Neural cell (in vitro differentiated cells): ENCODE data around the gene COG4. TPM values are rescaled to one million over a fixed set of nuclear protein-coding genes. Genes with fewer than 3 reads are reported as not detected.
A peak's percentile ranks its signal among the peaks of the same experiment; 100 is the strongest.
"Not testable (repeated sequence)": the region's sequence is repeated elsewhere in the genome, so short reads cannot be mapped to it uniquely, and the experiment has no call there.

ENCODE experiments used
- H2AFZ ChIP-seq: fragments of 200-600, 300-800 bp; sonication (generic), shearing (Covaris generic); 2 replicates; pipeline ENCODE4 v1.6.0; 2014; ENCODE audit warnings: low read depth, mild to moderate bottlenecking, antibody characterized with exemption, low read length, moderate library complexity
- H3F3A ChIP-seq: fragments of 200-600 bp; shearing (Covaris generic); 2 replicates; pipeline ENCODE4 v1.6.1; 2016; ENCODE audit warnings: mild to moderate bottlenecking, moderate library complexity, mixed read lengths, antibody characterized with exemption, low read length; ENCODE audit not compliant: insufficient read depth, poor library complexity, severe bottlenecking
- H3K27ac ChIP-seq: fragments of 200-600, 300-800 bp; sonication (generic), shearing (Covaris generic); 2 replicates; pipeline ENCODE4 v1.5.1; 2014; ENCODE audit warnings: mild to moderate bottlenecking, low read length, moderate library complexity
- H3K27me3 ChIP-seq: fragments of 300-800, 200-600 bp; sonication (generic), shearing (Covaris generic); 2 replicates; pipeline ENCODE4 v1.6.0; 2014; ENCODE audit warnings: mild to moderate bottlenecking, low read depth, low read length, moderate library complexity; ENCODE audit not compliant: insufficient read depth
- H3K36me3 ChIP-seq: fragments of 300-800, 200-600 bp; sonication (generic), shearing (Covaris generic); 2 replicates; pipeline ENCODE4 v1.5.1; 2014; ENCODE audit warnings: mild to moderate bottlenecking, antibody characterized with exemption, low read length, moderate library complexity; ENCODE audit not compliant: insufficient read depth
- H3K4me2 ChIP-seq: fragments of 300-800, 200-600 bp; sonication (generic), shearing (Covaris generic); 2 replicates; pipeline ENCODE4 v1.6.0; 2014; ENCODE audit warnings: mild to moderate bottlenecking, low read length
- H3K4me3 ChIP-seq: fragments of 300-800, 200-600 bp; sonication (generic), shearing (Covaris generic); 2 replicates; pipeline ENCODE4 v1.5.1; 2014; ENCODE audit warnings: mild to moderate bottlenecking, low read length, moderate library complexity
- H3K79me2 ChIP-seq: fragments of 200-600 bp; shearing (Covaris generic); replicated peaks from 2 replicates; pipeline ENCODE4 v1.6.0; 2014; ENCODE audit warnings: mild to moderate bottlenecking, low read length, moderate library complexity; ENCODE audit not compliant: insufficient read depth
- H3K9ac ChIP-seq: fragments of 300-800, 200-600 bp; sonication (generic), shearing (Covaris generic); 2 replicates; pipeline ENCODE4 v1.6.1; 2016; ENCODE audit warnings: mild to moderate bottlenecking, low read length, mixed read lengths
- H3K9me2 ChIP-seq: fragments of 200-600 bp; shearing (Covaris generic); 2 replicates; pipeline ENCODE4 v1.6.1; 2016; ENCODE audit warnings: mild to moderate bottlenecking, low read length, mixed read lengths; ENCODE audit not compliant: insufficient read depth
- H3K9me3 ChIP-seq: fragments of 200-600, 300-800 bp; sonication (generic), shearing (Covaris generic); 2 replicates; pipeline ENCODE4 v1.6.1; 2016; ENCODE audit warnings: mild to moderate bottlenecking, mixed run types, low read length, moderate library complexity, mixed read lengths
- H4K20me1 ChIP-seq: fragments of 200-600 bp; shearing (Covaris generic); 2 replicates; pipeline ENCODE4 v1.6.1; 2016; ENCODE audit warnings: mild to moderate bottlenecking, mixed run types; ENCODE audit not compliant: insufficient read depth
- CTCF ChIP-seq: fragments of 450-650 bp; IDR thresholded peaks from 2 replicates; pipeline ENCODE4 v1.5.1; 2014; ENCODE audit warnings: antibody characterized with exemption, mild to moderate bottlenecking, moderate library complexity; ENCODE audit not compliant: poor library complexity, severe bottlenecking
- EP300 ChIP-seq: fragments of 450-650 bp; conservative IDR thresholded peaks from 2 replicates; pipeline ENCODE4 v1.6.1; 2014; ENCODE audit warnings: antibody characterized with exemption, mild to moderate bottlenecking, moderate library complexity; ENCODE audit not compliant: poor library complexity, severe bottlenecking
- EZH2 ChIP-seq: fragments of 200-600, 300-800 bp; shearing (Covaris generic), sonication (generic); IDR thresholded peaks from 2 replicates; pipeline ENCODE4 v1.6.1; 2014; ENCODE audit warnings: antibody characterized with exemption, low read length, borderline replicate concordance, mild to moderate bottlenecking; ENCODE audit not compliant: insufficient read depth, poor library complexity, severe bottlenecking
- MXI1 ChIP-seq: fragments of 450-650 bp; conservative IDR thresholded peaks from 2 replicates; pipeline ENCODE4 v1.6.1; 2014; ENCODE audit warnings: antibody characterized with exemption, mild to moderate bottlenecking; ENCODE audit not compliant: poor library complexity, severe bottlenecking
- POLR2AphosphoS5 ChIP-seq: IDR thresholded peaks from 2 replicates; pipeline ENCODE4 v1.6.1; 2012
- RAD21 ChIP-seq: fragments of 450-650 bp; conservative IDR thresholded peaks from 2 replicates; pipeline ENCODE4 v1.6.1; 2014; ENCODE audit warnings: antibody characterized with exemption, mild to moderate bottlenecking, moderate library complexity
- REST ChIP-seq: IDR thresholded peaks from 2 replicates; pipeline ENCODE4 v1.6.1; 2012; ENCODE audit warnings: borderline replicate concordance
- SMC3 ChIP-seq: fragments of 450-650 bp; conservative IDR thresholded peaks from 2 replicates; pipeline ENCODE4 v1.6.1; 2014; ENCODE audit warnings: antibody characterized with exemption, mild to moderate bottlenecking, moderate library complexity; ENCODE audit not compliant: poor library complexity
- TAF1 ChIP-seq: IDR thresholded peaks from 2 replicates; pipeline ENCODE4 v1.6.1; 2012; ENCODE audit warnings: low read depth
- polyA plus RNA-seq: library from polyadenylated mRNA; depleted of rRNA; stranded (reverse); fragments of >200 nt; gene quantifications from 2 replicates; pipeline ENCODE4 v1.2.3, GENCODE V29; 2014

Gene COG4
- polyA plus RNA-seq, 1 donor from 2014 or later, result 185 TPM

- TF ChIP-seq SMC3 (no peak), REST (no peak), CTCF (no peak), TAF1 (no peak), POLR2AphosphoS5 (no peak), MXI1 (no peak), EP300 (no peak), EZH2 (no peak), RAD21 (no peak)
- no peaks in the 10 kb centered on the region for H4K20me1 ChIP-seq
- H3K27me3 ChIP-seq, result no peaks in the 10 kb centered on the region
- no peaks in the 10 kb centered on the region for H3K79me2 ChIP-seq
- peak overlapping the region; percentile 96 for H3K4me3 ChIP-seq
- H3K36me3 ChIP-seq, result no peaks in the 10 kb centered on the region
- H2AFZ ChIP-seq, result peak overlapping the region; percentile 97
- H3K9me2 ChIP-seq, result no peaks in the 10 kb centered on the region
- H3K27ac ChIP-seq, result peak overlapping the region; percentile 92
- H3K9ac ChIP-seq, result peak overlapping the region; percentile 95
- H3F3A ChIP-seq, result no peaks in the 10 kb centered on the region
- H3K9me3 ChIP-seq, result no peaks in the 10 kb centered on the region
- H3K4me2 ChIP-seq, result peak overlapping the region; percentile 69
Measured at GRCh38 chr16:70453892-70454221, 69.5 kb downstream of the COG4 start.

GRCh38 chr16:70453117-70453891 lies 70.0 kb downstream of the COG4 start:
- H2AFZ ChIP-seq, result peak overlapping the region; percentile 97
- TF ChIP-seq TAF1, result no peak
- no peak for TF ChIP-seq EZH2
- TF ChIP-seq RAD21, result no peak
- H3K27ac ChIP-seq, result no peak overlapping the region

GRCh38 chr16:70451004-70451340 lies 72.4 kb downstream of the COG4 start:
- not testable (repeated sequence) for H3K9ac ChIP-seq, H4K20me1 ChIP-seq, H3K36me3 ChIP-seq, H3K27ac ChIP-seq, H3K27me3 ChIP-seq, H3K9me2 ChIP-seq, H3K4me2 ChIP-seq, H2AFZ ChIP-seq, H3F3A ChIP-seq, H3K9me3 ChIP-seq, H3K4me3 ChIP-seq, H3K79me2 ChIP-seq

More at GRCh38 chr16:70453117-70453891, 70.0 kb downstream of the COG4 start:
- Histone ChIP-seq H3K79me2 (no peaks in the 10 kb centered on the region), H4K20me1 (no peaks in the 10 kb centered on the region), H3K9ac (no peak overlapping the region), H3K36me3 (no peaks in the 10 kb centered on the region), H3K27me3 (no peaks in the 10 kb centered on the region), H3K9me2 (no peaks in the 10 kb centered on the region), H3F3A (no peaks in the 10 kb centered on the region), H3K4me2 (peak overlapping the region; percentile 69), H3K9me3 (no peaks in the 10 kb centered on the region), H3K4me3 (peak overlapping the region; percentile 96)

GRCh38 chr16:70450142-70451003 lies 73.0 kb downstream of the COG4 start:
- not testable (repeated sequence) for H3K4me2 ChIP-seq, H3K9me2 ChIP-seq

More at GRCh38 chr16:70450142-70451003, 73.0 kb downstream of the COG4 start:
- not testable (repeated sequence) for H4K20me1 ChIP-seq, H2AFZ ChIP-seq, H3K79me2 ChIP-seq, H3K4me3 ChIP-seq, H3K27me3 ChIP-seq, H3K9me3 ChIP-seq, H3K9ac ChIP-seq, H3K36me3 ChIP-seq, H3K27ac ChIP-seq, H3F3A ChIP-seq
